ENCODE data around the gene TNIP2.

Gene TNIP2

GRCh38 chr4:2698504-2698903 is 57.6 kb downstream of the TNIP2 start:
- no peak for DNase-seq (ENCODE audit: low read depth, low spot score)
- no peak for TF ChIP-seq CTCF (IDR thresholded peaks at IDR 0.05; ENCODE audit: insufficient read depth, low read length, missing control alignments)
- H3K4me3 ChIP-seq (ENCODE audit: low read depth, low read length) = no peak overlapping the region
- POLR2A ChIA-PET = no interaction called here
- CTCF ChIA-PET = no interaction called here

GRCh38 chr4:2697995-2698414 is 58.1 kb downstream of the TNIP2 start:
- ChIA-PET POLR2A (no interaction called here), CTCF (no interaction called here)
- DNase-seq (ENCODE audit: low read depth, low spot score) = no peak
- no peak for TF ChIP-seq CTCF (IDR thresholded peaks at IDR 0.05; ENCODE audit: insufficient read depth, low read length, missing control alignments)
- no peak overlapping the region for H3K4me3 ChIP-seq (ENCODE audit: low read depth, low read length)

GRCh38 chr4:2696423-2696822 is 59.7 kb downstream of the TNIP2 start:
- ChIA-PET CTCF (no interaction called here), POLR2A (no interaction called here)
- no peak overlapping the region for H3K4me3 ChIP-seq (ENCODE audit: low read depth, low read length)
- DNase-seq (ENCODE audit: low read depth, low spot score) = no peak
- no peak for TF ChIP-seq CTCF (IDR thresholded peaks at IDR 0.05; ENCODE audit: insufficient read depth, low read length, missing control alignments)

- H3K4me3 ChIP-seq (ENCODE audit: low read depth, low read length) = no peak overlapping the region
- CTCF ChIA-PET = interaction anchor here (0.5 kb wide), 1 partner anchor 68 kb away, joined by 3 read pairs; no protein-coding TSS in a partner anchor
- DNase-seq (ENCODE audit: low read depth, low spot score) = no peak
- no peak for TF ChIP-seq CTCF (IDR thresholded peaks at IDR 0.05; ENCODE audit: insufficient read depth, low read length, missing control alignments)
- POLR2A ChIA-PET = no interaction called here
Observed at GRCh38 chr4:2695346-2696060, 60.6 kb downstream of the TNIP2 start.

- ChIA-PET POLR2A (no interaction called here), CTCF (interaction anchor here (0.5 kb wide), 1 partner anchor 67 kb away, joined by 3 read pairs; no protein-coding TSS in a partner anchor)
- DNase-seq (ENCODE audit: low read depth, low spot score) = no peak
- no peak for TF ChIP-seq CTCF (IDR thresholded peaks at IDR 0.05; ENCODE audit: insufficient read depth, low read length, missing control alignments)
- no peak overlapping the region for H3K4me3 ChIP-seq (ENCODE audit: low read depth, low read length)
Observed at GRCh38 chr4:2694691-2695090, 61.4 kb downstream of the TNIP2 start.

- H3K4me3 ChIP-seq (ENCODE audit: low read depth, low read length) = no peak overlapping the region
- TF ChIP-seq CTCF (IDR thresholded peaks at IDR 0.05; ENCODE audit: insufficient read depth, low read length, missing control alignments) = no peak
- CTCF ChIA-PET = no interaction called here
- no peak for DNase-seq (ENCODE audit: low read depth, low spot score)
- POLR2A ChIA-PET = no interaction called here
Observed at GRCh38 chr4:2691952-2692435, 64.1 kb downstream of the TNIP2 start.
